H9 (cell line): Measurements from ENCODE around the gene TMEM183A. TPM values are rescaled to one million over a fixed set of nuclear protein-coding genes. Genes with fewer than 3 reads are reported as not detected.
A peak's percentile ranks its signal among the peaks of the same experiment; 100 is the strongest.

Experiments used
- DNase-seq: peaks from one replicate; pipeline ENCODE4 v3.0.0-alpha.2; 2017
- H2AFZ ChIP-seq: one replicate; pipeline ENCODE4 v1.6.1; 2013; ENCODE audit warnings: mild to moderate bottlenecking, low read length, control low read depth, moderate library complexity
- H2AK5ac ChIP-seq: 2 replicates; pipeline ENCODE4 v1.6.1; 2013; ENCODE audit warnings: low read length, control low read depth, mixed read lengths; ENCODE audit not compliant: insufficient read length
- H2BK120ac ChIP-seq: one replicate; pipeline ENCODE4 v1.6.1; 2013; ENCODE audit warnings: low read depth, mild to moderate bottlenecking, low read length, control low read depth, inconsistent platforms; ENCODE audit not compliant: poor library complexity, severe bottlenecking
- H2BK12ac ChIP-seq: 2 replicates; pipeline ENCODE4 v1.6.1; 2013; ENCODE audit warnings: low read length, control low read depth, mixed read lengths, low read depth; ENCODE audit not compliant: insufficient read length
- H2BK15ac ChIP-seq: 2 replicates; pipeline ENCODE4 v1.6.1; 2013; ENCODE audit warnings: low read depth, low read length, control low read depth
- H2BK20ac ChIP-seq: one replicate; pipeline ENCODE4 v1.6.1; 2013; ENCODE audit warnings: low read depth, mild to moderate bottlenecking, low read length, control low read depth, inconsistent platforms; ENCODE audit not compliant: poor library complexity, severe bottlenecking
- H2BK5ac ChIP-seq: 2 replicates; pipeline ENCODE4 v1.6.1; 2013; ENCODE audit warnings: low read length, control low read depth, mixed read lengths; ENCODE audit not compliant: insufficient read length
- H3K14ac ChIP-seq: 2 replicates; pipeline ENCODE4 v1.6.1; 2013; ENCODE audit warnings: low read length, control low read depth; ENCODE audit not compliant: insufficient read depth
- H3K18ac ChIP-seq: 2 replicates; pipeline ENCODE4 v1.6.1; 2013; ENCODE audit warnings: low read depth, mild to moderate bottlenecking, mixed read lengths, low read length, control low read depth; ENCODE audit not compliant: insufficient read length
- H3K23ac ChIP-seq: 2 replicates; pipeline ENCODE4 v1.6.1; 2013; ENCODE audit warnings: low read length, control low read depth, mixed read lengths, low read depth; ENCODE audit not compliant: insufficient read length
- H3K23me2 ChIP-seq: 2 replicates; pipeline ENCODE4 v1.6.1; 2013; ENCODE audit warnings: low read depth, mild to moderate bottlenecking, mixed read lengths, low read length, control low read depth; ENCODE audit not compliant: insufficient read length, poor library complexity, severe bottlenecking
- H3K27ac ChIP-seq: 2 replicates; pipeline ENCODE4 v1.5.1; 2013; ENCODE audit warnings: low read length, control low read depth, mixed read lengths, low read depth; ENCODE audit not compliant: insufficient read length
- H3K27me3 ChIP-seq: 2 replicates; pipeline ENCODE4 v1.6.1; 2013; ENCODE audit warnings: low read length, control low read depth, inconsistent platforms; ENCODE audit not compliant: insufficient read depth
- H3K4ac ChIP-seq: 2 replicates; pipeline ENCODE4 v1.6.1; 2013; ENCODE audit warnings: low read depth, mild to moderate bottlenecking, control low read depth, inconsistent platforms, low read length, moderate library complexity
- H3K4me1 ChIP-seq: 2 replicates; pipeline ENCODE4 v1.6.1; 2013; ENCODE audit warnings: low read length, control low read depth, inconsistent platforms; ENCODE audit not compliant: insufficient read depth
- H3K4me2 ChIP-seq: 2 replicates; pipeline ENCODE4 v1.6.1; 2013; ENCODE audit warnings: low read length, control low read depth, mixed read lengths; ENCODE audit not compliant: insufficient read length, insufficient read depth
- H3K56ac ChIP-seq: 2 replicates; pipeline ENCODE4 v1.6.1; 2013; ENCODE audit warnings: low read depth, mild to moderate bottlenecking, mixed read lengths, low read length, control low read depth; ENCODE audit not compliant: insufficient read length
- H3K79me1 ChIP-seq: 2 replicates; pipeline ENCODE4 v1.6.1; 2013; ENCODE audit warnings: low read depth, mild to moderate bottlenecking, moderate library complexity, low read length, control low read depth, inconsistent platforms; ENCODE audit not compliant: insufficient read depth, poor library complexity, severe bottlenecking
- H3K79me2 ChIP-seq: 2 replicates; pipeline ENCODE4 v1.6.1; 2013; ENCODE audit warnings: low read length, control low read depth, inconsistent platforms; ENCODE audit not compliant: insufficient read depth
- H3K9ac ChIP-seq: 2 replicates; pipeline ENCODE4 v1.6.1; 2013; ENCODE audit warnings: low read length, control low read depth, mixed read lengths; ENCODE audit not compliant: insufficient read length; ENCODE audit errors: extremely low read depth
- H3K9me3 ChIP-seq: one replicate; pipeline ENCODE4 v1.6.1; 2013; ENCODE audit warnings: low read depth, low read length, inconsistent platforms; ENCODE audit not compliant: control insufficient read depth
- H3T11ph ChIP-seq: one replicate; pipeline ENCODE4 v1.6.1; 2013; ENCODE audit warnings: mild to moderate bottlenecking, low read length, control low read depth, inconsistent platforms
- H4K20me1 ChIP-seq: one replicate; pipeline ENCODE4 v1.6.1; 2013; ENCODE audit not compliant: control insufficient read depth, insufficient read length, insufficient read depth
- H4K5ac ChIP-seq: 2 replicates; pipeline ENCODE4 v1.6.1; 2013; ENCODE audit warnings: low read depth, mild to moderate bottlenecking, mixed read lengths, low read length, control low read depth; ENCODE audit not compliant: insufficient read length
- H4K8ac ChIP-seq: replicated peaks from 2 replicates; pipeline ENCODE4 v1.6.1; 2013; ENCODE audit warnings: low read length, control low read depth, mixed read lengths, low read depth; ENCODE audit not compliant: insufficient read length
- H4K91ac ChIP-seq: 2 replicates; pipeline ENCODE4 v1.6.1; 2013; ENCODE audit warnings: low read depth, mild to moderate bottlenecking, moderate library complexity, mixed read lengths, low read length, control low read depth; ENCODE audit not compliant: insufficient read length
- H3K27ac Mint-ChIP-seq, 3 experiments: 2 replicates in 2 of 3; 3 replicates in 1 of 3; pipeline ENCODE4 v1.8.0; 2020 to 2021; ENCODE audit warnings: mixed read lengths in 3 of 3, mild to moderate bottlenecking in 1 of 3, moderate library complexity in 1 of 3
- H3K27me3 Mint-ChIP-seq: 2 replicates; pipeline ENCODE4 v1.8.0; 2021; ENCODE audit warnings: low read depth, mild to moderate bottlenecking, moderate library complexity, mixed read lengths
- H3K36me3 Mint-ChIP-seq, 3 experiments: 2 replicates in 2 of 3; 3 replicates in 1 of 3; pipeline ENCODE4 v1.8.0; 2020 to 2021; ENCODE audit warnings: low read depth in 3 of 3, mixed read lengths in 3 of 3; ENCODE audit not compliant: insufficient read depth in 1 of 3
- H3K4me1 Mint-ChIP-seq, 2 experiments: 2 replicates each; pipeline ENCODE4 v1.8.0; 2020; ENCODE audit warnings: mixed read lengths in 2 of 2
- H3K4me3 Mint-ChIP-seq, 2 experiments: 2 replicates in 1 of 2; 3 replicates in 1 of 2; pipeline ENCODE4 v1.8.0; 2020 to 2021; ENCODE audit warnings: mild to moderate bottlenecking in 2 of 2, mixed read lengths in 2 of 2, moderate library complexity in 1 of 2
- H3K9me3 Mint-ChIP-seq, 2 experiments: 2 replicates in 1 of 2; 3 replicates in 1 of 2; pipeline ENCODE4 v1.8.0; 2020; ENCODE audit warnings: mild to moderate bottlenecking in 2 of 2, mixed read lengths in 2 of 2, moderate library complexity in 1 of 2
- CTCF ChIP-seq: fragments of 200-600 bp; sonication (generic); conservative IDR thresholded peaks from 3 replicates; pipeline ENCODE4 v1.8.0; 2021; ENCODE audit warnings: antibody characterized with exemption, mild to moderate bottlenecking
- WGBS: extraction: QIAGEN DNeasy Blood & Tissue Kit; methylation state at CpG from one replicate; pipeline ENCODE4 v1.1.7; 2013; ENCODE audit warnings: missing lambda C conversion rate, low lambda C conversion rate, mixed read lengths; ENCODE audit not compliant: insufficient read length; ENCODE audit errors: extremely low coverage; 5-methylcytosine and 5-hydroxymethylcytosine counted together
- total RNA-seq: library from RNA; stranded (reverse); gene quantifications from 2 replicates; pipeline ENCODE4 v1.2.1, GENCODE V29; 2021

Gene TMEM183A
- total RNA-seq, 1 experiment from 2014 or later, result 93.4 TPM

- Histone ChIP-seq H2BK15ac (no peak overlapping the region), H3K18ac (no peak overlapping the region), H3T11ph (no peak overlapping the region), H3K23me2 (peaks cover 6% of the 10 kb centered on the region), H3K9ac (no peak overlapping the region), H3K79me1 (no peaks in the 10 kb centered on the region), H3K4ac (no peak overlapping the region), H3K23ac (no peak overlapping the region), H3K27me3 (peaks cover 12% of the 10 kb centered on the region; the same call in 1 of the 2 replicates), H2BK5ac (no peak overlapping the region), H2BK120ac (no peak overlapping the region), H2AK5ac (no peak overlapping the region), H3K14ac (no peak overlapping the region), H2BK12ac (no peak overlapping the region), H3K4me2 (no peak overlapping the region), H4K20me1 (peaks cover 2% of the 10 kb centered on the region), H4K5ac (no peak overlapping the region), H3K56ac (no peak overlapping the region), H4K8ac (no peak overlapping the region), H3K4me1 (peaks cover 7% of the 10 kb centered on the region; the same call in 1 of the 2 replicates), H3K27ac (no peak overlapping the region), H3K9me3 (no peaks in the 10 kb centered on the region), H2BK20ac (no peak overlapping the region), H4K91ac (no peak overlapping the region), H2AFZ (no peak overlapping the region), H3K79me2 (no peaks in the 10 kb centered on the region)
- Mint-ChIP-seq H3K27ac (no peak overlapping the region), H3K4me1 (peaks cover 28 to 34% of the 10 kb centered on the region in 2 experiments), H3K9me3 (no peaks in the 10 kb centered on the region), H3K36me3 (no peaks in the 10 kb centered on the region; a peak in 1 of 7 replicates), H3K27me3 (peaks cover 29% of the 10 kb centered on the region), H3K4me3 (no peak overlapping the region)
- peak; percentile 63 for TF ChIP-seq CTCF
- DNase-seq, result no peak
- WGBS, result no CpG with 5 or more reads among the region's 6 CpGs
These were observed 24.3 kb downstream of the TMEM183A start for GRCh38 chr1:203031467-203031866.
